PC-9 (cell line): ENCODE measurements around the gene SDK1. TPM values are rescaled to one million over a fixed set of nuclear protein-coding genes. Genes with fewer than 3 reads are reported as not detected.
"Not testable (repeated sequence)": the region's sequence is repeated elsewhere in the genome, so short reads cannot be mapped to it uniquely, and the experiment has no call there.

ENCODE experiments used
- BruUV-seq: library from RNA; stranded (reverse); fragments of 400-500 nt; replicated peaks from 2 replicates; lab custom pipeline; 2021; lab: Mats Ljungman, UMichigan
- CTCF ChIA-PET: fragments of 300-600 bp; sonication (Branson Sonifier 250); formaldehyde crosslinking; loops from one replicate; lab custom pipeline; 2022; ENCODE audit warnings: antibody characterized with exemption; lab: Charles Lee
- POLR2A ChIA-PET: fragments of 300-600 bp; sonication (Branson Sonifier 250); formaldehyde crosslinking; loops from one replicate; lab custom pipeline; 2022; ENCODE audit warnings: antibody characterized with exemption; ENCODE audit not compliant: unreplicated experiment; lab: Charles Lee
- DNase-seq, 2 experiments: peaks; one replicate each; pipeline versions ENCODE4 v3.0.0 to v3.0.0-alpha.2; 2015 to 2022; ENCODE audit warnings: mixed read lengths in 1 of 2
- H2AFZ ChIP-seq: fragments of 200-600 bp; sonication (generic); 2 replicates; pipeline ENCODE4 v1.8.1; 2017; ENCODE audit warnings: antibody characterized with exemption
- H3F3A ChIP-seq: fragments of 200-600 bp; sonication (generic); 2 replicates; pipeline ENCODE4 v1.8.1; 2017; ENCODE audit warnings: antibody characterized with exemption, mild to moderate bottlenecking, low read depth; ENCODE audit not compliant: insufficient read depth
- H3K27ac ChIP-seq: fragments of 200-600 bp; sonication (generic); 2 replicates; pipeline ENCODE4 v1.6.1; 2016; ENCODE audit warnings: mixed run types
- H3K27me3 ChIP-seq: fragments of 200-600 bp; sonication (generic); 2 replicates; pipeline ENCODE4 v1.6.1; 2016; ENCODE audit warnings: low read depth, mixed run types; ENCODE audit not compliant: insufficient read depth
- H3K36me3 ChIP-seq: fragments of 200-600 bp; sonication (generic); 2 replicates; pipeline ENCODE4 v1.6.1; 2016; ENCODE audit warnings: low read depth, mixed run types
- H3K4me1 ChIP-seq: fragments of 200-600 bp; sonication (generic); replicated peaks from 2 replicates; pipeline ENCODE4 v1.6.1; 2016; ENCODE audit warnings: mixed run types; ENCODE audit not compliant: insufficient read depth
- H3K4me2 ChIP-seq: fragments of 200-600 bp; sonication (generic); 2 replicates; pipeline ENCODE4 v1.6.1; 2017; ENCODE audit warnings: mixed run types
- H3K4me3 ChIP-seq: fragments of 200-600 bp; sonication (generic); 2 replicates; pipeline ENCODE4 v1.6.1; 2016; ENCODE audit warnings: mixed run types
- H3K79me2 ChIP-seq: fragments of 200-600 bp; sonication (generic); 2 replicates; pipeline ENCODE4 v1.6.1; 2017; ENCODE audit warnings: low read depth, mixed run types
- H3K9me2 ChIP-seq: fragments of 200-600 bp; sonication (generic); 2 replicates; pipeline ENCODE4 v1.8.1; 2017; ENCODE audit warnings: mild to moderate bottlenecking; ENCODE audit not compliant: insufficient read depth
- H3K9me3 ChIP-seq: fragments of 200-600 bp; sonication (generic); 2 replicates; pipeline ENCODE4 v1.8.1; 2016; ENCODE audit warnings: low read depth; ENCODE audit not compliant: insufficient read depth
- H4K20me1 ChIP-seq: fragments of 200-600 bp; sonication (generic); 2 replicates; pipeline ENCODE4 v1.8.1; 2017; ENCODE audit not compliant: insufficient read depth
- EZH2 ChIP-seq: fragments of 200-600 bp; sonication (generic); IDR thresholded peaks from 2 replicates; pipeline ENCODE4 v1.8.0; 2017; ENCODE audit warnings: antibody characterized with exemption, low read depth
- intact Hi-C: fragments of 100-400 bp; cut with micrococcal nuclease; formaldehyde crosslinking; loops from one replicate; pipeline ENCODE4 v1.10.0; 2022; ENCODE audit not compliant: unreplicated experiment
- total RNA-seq: library from RNA; stranded (reverse); gene quantifications from 2 replicates; pipeline ENCODE4 v1.2.3, GENCODE V29; 2021
- TF ChIP-seq, protein P1 (sequence below): fragments of 200-600 bp; sonication (generic); conservative IDR thresholded peaks from 2 replicates; pipeline ENCODE4 v1.6.1; 2017; ENCODE audit warnings: mixed run types, antibody characterized with exemption, mild to moderate bottlenecking, moderate library complexity

SDK1 gene
- total RNA-seq, 1 experiment from 2014 or later, result not detected

DNA sequence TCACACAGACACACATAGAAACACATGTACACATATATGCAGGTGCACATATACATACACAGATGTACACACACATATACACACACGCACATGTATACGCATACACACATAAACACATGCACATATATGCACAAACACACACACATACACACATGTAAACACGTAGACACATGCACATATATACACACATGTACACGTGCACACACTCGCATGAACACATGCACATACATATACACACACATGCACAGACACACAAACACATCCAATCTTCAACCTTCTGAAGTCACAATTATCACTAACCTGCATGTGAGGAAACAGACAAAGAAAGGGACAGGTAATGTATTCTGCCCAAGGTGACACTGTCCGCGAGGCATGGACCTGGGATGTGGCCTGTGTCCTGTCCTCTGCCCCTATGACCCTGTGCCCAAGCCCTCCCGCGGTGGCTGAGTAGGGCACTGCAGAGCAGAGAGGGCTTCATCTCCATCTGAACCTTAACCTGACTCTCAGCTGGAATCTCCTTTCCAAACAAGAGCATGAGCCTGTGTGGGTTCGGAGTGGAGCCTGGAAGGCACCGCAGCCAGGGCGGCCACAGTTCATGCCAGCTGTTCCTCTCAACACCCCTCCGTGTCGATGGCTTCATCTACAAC, 660.9 kb downstream of the SDK1 start:
- ChIA-PET CTCF (no interaction called here), POLR2A (no interaction called here)
- Histone ChIP-seq H3F3A (no peaks in the 10 kb centered on the region), H3K36me3 (no peaks in the 10 kb centered on the region), H3K27ac (no peak overlapping the region), H3K4me1 (no peaks in the 10 kb centered on the region), H3K27me3 (peaks cover 81% of the 10 kb centered on the region), H3K79me2 (no peaks in the 10 kb centered on the region), H3K9me3 (no peaks in the 10 kb centered on the region), H2AFZ (no peak overlapping the region), H3K9me2 (no peaks in the 10 kb centered on the region), H3K4me2 (no peak overlapping the region), H4K20me1 (no peaks in the 10 kb centered on the region), H3K4me3 (no peak overlapping the region)
- no TSS peak for BruUV-seq
- intact Hi-C loops, result no loop called here
- TF ChIP-seq, protein P1, sequence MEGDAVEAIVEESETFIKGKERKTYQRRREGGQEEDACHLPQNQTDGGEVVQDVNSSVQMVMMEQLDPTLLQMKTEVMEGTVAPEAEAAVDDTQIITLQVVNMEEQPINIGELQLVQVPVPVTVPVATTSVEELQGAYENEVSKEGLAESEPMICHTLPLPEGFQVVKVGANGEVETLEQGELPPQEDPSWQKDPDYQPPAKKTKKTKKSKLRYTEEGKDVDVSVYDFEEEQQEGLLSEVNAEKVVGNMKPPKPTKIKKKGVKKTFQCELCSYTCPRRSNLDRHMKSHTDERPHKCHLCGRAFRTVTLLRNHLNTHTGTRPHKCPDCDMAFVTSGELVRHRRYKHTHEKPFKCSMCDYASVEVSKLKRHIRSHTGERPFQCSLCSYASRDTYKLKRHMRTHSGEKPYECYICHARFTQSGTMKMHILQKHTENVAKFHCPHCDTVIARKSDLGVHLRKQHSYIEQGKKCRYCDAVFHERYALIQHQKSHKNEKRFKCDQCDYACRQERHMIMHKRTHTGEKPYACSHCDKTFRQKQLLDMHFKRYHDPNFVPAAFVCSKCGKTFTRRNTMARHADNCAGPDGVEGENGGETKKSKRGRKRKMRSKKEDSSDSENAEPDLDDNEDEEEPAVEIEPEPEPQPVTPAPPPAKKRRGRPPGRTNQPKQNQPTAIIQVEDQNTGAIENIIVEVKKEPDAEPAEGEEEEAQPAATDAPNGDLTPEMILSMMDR, result no peak
- TF ChIP-seq EZH2, result no peak
- DNase-seq, result no peak

DNA sequence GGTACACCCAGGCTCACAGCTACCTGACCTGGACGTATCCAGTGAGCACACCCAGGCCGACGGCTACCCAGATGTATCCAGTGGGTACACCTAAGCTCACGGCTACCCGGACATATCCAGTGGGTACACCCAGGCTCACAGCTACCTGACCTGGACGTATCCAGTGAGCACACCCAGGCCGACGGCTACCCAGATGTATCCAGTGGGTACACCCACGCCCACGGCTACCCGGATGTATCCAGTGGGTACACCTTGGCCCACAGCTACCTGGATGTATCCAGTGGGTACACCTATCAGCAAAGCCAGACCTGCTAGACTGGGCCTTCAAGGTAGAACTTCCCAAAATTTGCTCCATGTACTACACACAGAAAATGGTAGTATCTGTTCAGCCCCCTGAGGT, 662.7 kb downstream of the SDK1 start:
- H3K79me2 ChIP-seq, H3K4me3 ChIP-seq, POLR2A ChIA-PET, BruUV-seq, CTCF ChIA-PET, H3K36me3 ChIP-seq, H3F3A ChIP-seq, H3K9me3 ChIP-seq, DNase-seq, intact Hi-C loops, H4K20me1 ChIP-seq, H3K27ac ChIP-seq, H3K4me2 ChIP-seq, H3K4me1 ChIP-seq, H3K9me2 ChIP-seq, H2AFZ ChIP-seq: not testable (repeated sequence)
- peaks cover 81% of the 10 kb centered on the region for H3K27me3 ChIP-seq

DNA sequence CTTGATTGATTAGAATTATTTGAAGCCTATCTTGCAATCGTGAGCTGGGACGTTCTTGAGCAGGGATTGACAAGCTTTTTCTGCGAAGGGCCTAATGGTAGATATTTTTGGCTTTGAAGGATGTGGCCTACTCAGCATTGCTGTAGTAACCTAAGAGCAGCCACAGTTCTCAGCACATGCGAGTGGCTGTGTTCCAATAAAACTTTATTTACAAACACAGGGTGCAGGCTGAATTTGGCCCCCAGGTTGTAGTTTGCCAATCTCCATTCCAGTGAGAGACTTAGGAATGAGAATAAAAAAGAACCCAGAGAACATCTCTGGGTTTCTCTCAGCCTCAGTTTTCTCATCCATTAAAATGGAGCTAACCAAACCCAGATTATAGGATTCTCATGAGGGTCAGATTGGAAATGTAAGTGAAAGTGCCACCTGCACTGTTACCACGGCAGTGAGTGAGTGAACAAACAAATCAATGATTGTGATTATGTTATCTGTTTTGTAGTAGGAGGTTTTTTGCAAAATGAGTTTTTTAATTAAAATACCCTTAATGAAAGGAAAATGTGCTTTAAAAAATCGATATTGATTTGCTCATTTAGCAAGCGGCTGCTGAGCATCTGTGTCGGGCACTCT, 664.0 kb downstream of the SDK1 start:
- DNase-seq, result no peak
- Histone ChIP-seq H3K9me2 (no peaks in the 10 kb centered on the region), H3K79me2 (no peaks in the 10 kb centered on the region), H3K9me3 (no peaks in the 10 kb centered on the region), H3K27me3 (peaks cover 80% of the 10 kb centered on the region), H3F3A (no peaks in the 10 kb centered on the region), H3K36me3 (no peaks in the 10 kb centered on the region), H4K20me1 (no peaks in the 10 kb centered on the region), H3K4me2 (no peak overlapping the region), H3K27ac (no peak overlapping the region), H3K4me3 (no peak overlapping the region), H2AFZ (no peak overlapping the region), H3K4me1 (no peaks in the 10 kb centered on the region)
- ChIA-PET CTCF (no interaction called here), POLR2A (no interaction called here)
- BruUV-seq, result no TSS peak
- intact Hi-C loops, result no loop called here
- TF ChIP-seq, protein P1, result no peak
- TF ChIP-seq EZH2, result no peak
